ENCODE results near the gene WDR5.

DNA sequence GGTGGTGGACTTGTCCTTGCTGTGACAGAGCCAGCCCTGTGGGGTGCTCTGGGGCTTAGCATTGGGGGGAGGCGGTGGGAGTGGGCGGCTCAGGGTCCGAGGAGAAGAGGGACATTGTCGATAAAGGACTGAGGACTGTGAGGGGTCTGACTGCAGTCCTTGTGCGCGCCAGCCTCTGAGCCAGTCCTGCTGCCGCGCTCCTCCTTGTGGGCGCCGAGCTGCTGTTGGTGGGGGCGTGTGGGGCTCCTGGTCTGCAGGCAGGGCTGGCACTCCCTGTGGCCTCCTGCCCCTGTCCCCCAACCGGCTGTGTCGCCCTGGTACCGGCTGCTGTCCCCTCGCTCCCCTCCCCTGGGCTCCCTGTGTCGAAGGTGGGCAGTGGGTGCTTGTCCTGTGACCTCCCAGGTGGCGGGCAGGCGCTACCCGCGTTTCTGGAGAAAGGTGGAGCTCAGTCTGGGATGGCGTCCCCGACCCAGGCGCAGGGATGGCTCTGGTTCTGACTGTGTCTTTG, 21.6 kb downstream of the WDR5 start:
- TF ChIP-seq CEBPB (tag; IDR thresholded peaks at IDR 0.05), result no peak
- no peak for TF ChIP-seq HNRNPUL1 (IDR thresholded peaks at IDR 0.05; ENCODE audit: low read length)
- no peak for TF ChIP-seq CREM (IDR thresholded peaks at IDR 0.05; ENCODE audit: low read depth)
- TF ChIP-seq FOSL1 (tag; conservative IDR thresholded peaks at IDR 0.05), result no peak
- TF ChIP-seq ZBTB8A (IDR thresholded peaks at IDR 0.05; ENCODE audit: partially characterized antibody), result no peak
- TF ChIP-seq, protein P1, sequence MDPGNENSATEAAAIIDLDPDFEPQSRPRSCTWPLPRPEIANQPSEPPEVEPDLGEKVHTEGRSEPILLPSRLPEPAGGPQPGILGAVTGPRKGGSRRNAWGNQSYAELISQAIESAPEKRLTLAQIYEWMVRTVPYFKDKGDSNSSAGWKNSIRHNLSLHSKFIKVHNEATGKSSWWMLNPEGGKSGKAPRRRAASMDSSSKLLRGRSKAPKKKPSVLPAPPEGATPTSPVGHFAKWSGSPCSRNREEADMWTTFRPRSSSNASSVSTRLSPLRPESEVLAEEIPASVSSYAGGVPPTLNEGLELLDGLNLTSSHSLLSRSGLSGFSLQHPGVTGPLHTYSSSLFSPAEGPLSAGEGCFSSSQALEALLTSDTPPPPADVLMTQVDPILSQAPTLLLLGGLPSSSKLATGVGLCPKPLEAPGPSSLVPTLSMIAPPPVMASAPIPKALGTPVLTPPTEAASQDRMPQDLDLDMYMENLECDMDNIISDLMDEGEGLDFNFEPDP (CRISPR knock-in tag; IDR thresholded peaks at IDR 0.05), result no peak
- TF ChIP-seq LEF1 (IDR thresholded peaks at IDR 0.05), result no peak
- TF ChIP-seq, protein P2, sequence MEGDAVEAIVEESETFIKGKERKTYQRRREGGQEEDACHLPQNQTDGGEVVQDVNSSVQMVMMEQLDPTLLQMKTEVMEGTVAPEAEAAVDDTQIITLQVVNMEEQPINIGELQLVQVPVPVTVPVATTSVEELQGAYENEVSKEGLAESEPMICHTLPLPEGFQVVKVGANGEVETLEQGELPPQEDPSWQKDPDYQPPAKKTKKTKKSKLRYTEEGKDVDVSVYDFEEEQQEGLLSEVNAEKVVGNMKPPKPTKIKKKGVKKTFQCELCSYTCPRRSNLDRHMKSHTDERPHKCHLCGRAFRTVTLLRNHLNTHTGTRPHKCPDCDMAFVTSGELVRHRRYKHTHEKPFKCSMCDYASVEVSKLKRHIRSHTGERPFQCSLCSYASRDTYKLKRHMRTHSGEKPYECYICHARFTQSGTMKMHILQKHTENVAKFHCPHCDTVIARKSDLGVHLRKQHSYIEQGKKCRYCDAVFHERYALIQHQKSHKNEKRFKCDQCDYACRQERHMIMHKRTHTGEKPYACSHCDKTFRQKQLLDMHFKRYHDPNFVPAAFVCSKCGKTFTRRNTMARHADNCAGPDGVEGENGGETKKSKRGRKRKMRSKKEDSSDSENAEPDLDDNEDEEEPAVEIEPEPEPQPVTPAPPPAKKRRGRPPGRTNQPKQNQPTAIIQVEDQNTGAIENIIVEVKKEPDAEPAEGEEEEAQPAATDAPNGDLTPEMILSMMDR (IDR thresholded peaks at IDR 0.05 in 2 of 3, conservative IDR thresholded peaks at IDR 0.05 in 1 of 3; ENCODE audit: insufficient read depth in 2 of 3, low read depth in 1 of 3, low read length in 3 of 3), result no peak
- no peak for TF ChIP-seq ZNF274 (IDR thresholded peaks at IDR 0.05; ENCODE audit: borderline replicate concordance, low read depth, low read length)
- no peak for TF ChIP-seq NR1H2 (CRISPR knock-in tag; IDR thresholded peaks at IDR 0.05)
- TF ChIP-seq, protein P3, sequence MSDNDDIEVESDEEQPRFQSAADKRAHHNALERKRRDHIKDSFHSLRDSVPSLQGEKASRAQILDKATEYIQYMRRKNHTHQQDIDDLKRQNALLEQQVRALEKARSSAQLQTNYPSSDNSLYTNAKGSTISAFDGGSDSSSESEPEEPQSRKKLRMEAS (CRISPR knock-in tag; IDR thresholded peaks at IDR 0.05), result no peak

Measured in K562 (cell line).